WTC11 (cell line): ENCODE data around the gene TTLL13. TPM values are rescaled to one million over a fixed set of nuclear protein-coding genes. Genes with fewer than 3 reads are reported as not detected.

Experiments
- ATAC-seq: fragments of 200-7000 bp; cut with Tn5 transposase; 2 replicates; pipeline ENCODE4 v1.10.0; 2021; ENCODE audit warnings: mild to moderate bottlenecking, moderate library complexity
- CTCF ChIA-PET: fragments of 300-600 bp; sonication (Branson Sonifier 250); formaldehyde crosslinking; loops from one replicate; lab custom pipeline; 2021; ENCODE audit warnings: antibody characterized with exemption; lab: Charles Lee
- POLR2A ChIA-PET: fragments of 350-600 bp; sonication (Branson Sonifier 250); formaldehyde crosslinking; loops from one replicate; lab custom pipeline; 2021; ENCODE audit warnings: antibody characterized with exemption; lab: Charles Lee
- DNase-seq: peaks from one replicate; pipeline ENCODE4 v3.0.0; 2021; ENCODE audit warnings: low spot score
- H3K27ac Mint-ChIP-seq: 2 replicates; pipeline ENCODE4 v1.8.0; 2021; ENCODE audit warnings: mixed read lengths
- H3K27me3 Mint-ChIP-seq: 2 replicates; pipeline ENCODE4 v1.8.0; 2021; ENCODE audit warnings: low read depth, mild to moderate bottlenecking, moderate library complexity, mixed read lengths
- H3K36me3 Mint-ChIP-seq: 2 replicates; pipeline ENCODE4 v1.8.0; 2021; ENCODE audit warnings: mixed read lengths
- H3K4me1 Mint-ChIP-seq: 2 replicates; pipeline ENCODE4 v1.8.0; 2022; ENCODE audit warnings: mixed read lengths
- H3K4me3 Mint-ChIP-seq: 2 replicates; pipeline ENCODE4 v1.8.0; 2021; ENCODE audit warnings: mild to moderate bottlenecking, moderate library complexity, mixed read lengths
- H3K9me3 Mint-ChIP-seq: 2 replicates; pipeline ENCODE4 v1.8.0; 2021; ENCODE audit warnings: mixed read lengths
- AFF4 ChIP-seq: sonication (generic); formaldehyde crosslinking; IDR thresholded peaks from 2 replicates; pipeline ENCODE4 v1.8.1; 2023; ENCODE audit warnings: mild to moderate bottlenecking, missing genetic modification reagents, borderline replicate concordance
- E2F5 ChIP-seq: sonication (generic); formaldehyde crosslinking; IDR thresholded peaks from 2 replicates; pipeline ENCODE4 v1.8.1; 2022; ENCODE audit warnings: mild to moderate bottlenecking, moderate library complexity, missing genetic modification reagents
- ELF4 ChIP-seq: sonication (generic); formaldehyde crosslinking; IDR thresholded peaks from 2 replicates; pipeline ENCODE4 v1.8.1; 2022; ENCODE audit warnings: low read depth, mild to moderate bottlenecking, moderate library complexity, missing genetic modification reagents
- EMX1 ChIP-seq: fragments of 250-450 bp; sonication (Bioruptor Pico); IDR thresholded peaks from 2 replicates; pipeline ENCODE4 v1.8.0; 2021; ENCODE audit warnings: mild to moderate bottlenecking
- ESRRA ChIP-seq: sonication (generic); formaldehyde crosslinking; IDR thresholded peaks from 2 replicates; pipeline ENCODE4 v1.8.1; 2022; ENCODE audit warnings: mild to moderate bottlenecking, missing genetic modification reagents, borderline replicate concordance
- FOXK1 ChIP-seq: sonication (generic); formaldehyde crosslinking; IDR thresholded peaks from 2 replicates; pipeline ENCODE4 v1.8.0; 2022; ENCODE audit warnings: mild to moderate bottlenecking, moderate library complexity, missing genetic modification reagents
- FOXP1 ChIP-seq: sonication (generic); formaldehyde crosslinking; IDR thresholded peaks from 2 replicates; pipeline ENCODE4 v1.8.0; 2022; ENCODE audit warnings: missing genetic modification reagents, mild to moderate bottlenecking, moderate library complexity, borderline replicate concordance
- GABPB1 ChIP-seq: sonication (generic); formaldehyde crosslinking; IDR thresholded peaks from 2 replicates; pipeline ENCODE4 v1.8.1; 2023; ENCODE audit warnings: mild to moderate bottlenecking, missing genetic modification reagents
- JAZF1 ChIP-seq: fragments of 250-450 bp; sonication (Bioruptor Pico); IDR thresholded peaks from 2 replicates; pipeline ENCODE4 v1.9.0; 2021; ENCODE audit warnings: moderate library complexity, mild to moderate bottlenecking, inconsistent platforms
- NR1H2 ChIP-seq: sonication (generic); formaldehyde crosslinking; IDR thresholded peaks from 2 replicates; pipeline ENCODE4 v1.9.0; 2021; ENCODE audit warnings: mild to moderate bottlenecking, moderate library complexity, missing genetic modification reagents
- OVOL2 ChIP-seq: fragments of 250-450 bp; sonication (Bioruptor Pico); IDR thresholded peaks from 2 replicates; pipeline ENCODE4 v1.9.0; 2021; ENCODE audit warnings: mild to moderate bottlenecking, borderline replicate concordance
- PRRX2 ChIP-seq: fragments of 250-450 bp; sonication (Bioruptor Pico); IDR thresholded peaks from 2 replicates; pipeline ENCODE4 v1.8.0; 2021; ENCODE audit warnings: mild to moderate bottlenecking
- RORB ChIP-seq: fragments of 250-450 bp; sonication (Bioruptor Pico); IDR thresholded peaks from 2 replicates; pipeline ENCODE4 v1.9.0; 2021; ENCODE audit warnings: mild to moderate bottlenecking
- SMAD3 ChIP-seq: sonication (generic); formaldehyde crosslinking; IDR thresholded peaks from 2 replicates; pipeline ENCODE4 v1.8.0; 2022; ENCODE audit warnings: missing genetic modification reagents, mild to moderate bottlenecking, borderline replicate concordance
- SOX15 ChIP-seq: fragments of 250-450 bp; sonication (Bioruptor Pico); IDR thresholded peaks from 2 replicates; pipeline ENCODE4 v1.9.0; 2021; ENCODE audit warnings: mild to moderate bottlenecking
- TEAD4 ChIP-seq: sonication (generic); formaldehyde crosslinking; IDR thresholded peaks from 2 replicates; pipeline ENCODE4 v1.8.0; 2022; ENCODE audit warnings: mild to moderate bottlenecking, missing genetic modification reagents
- ZBTB21 ChIP-seq: sonication (generic); formaldehyde crosslinking; IDR thresholded peaks from 2 replicates; pipeline ENCODE4 v1.8.1; 2023; ENCODE audit warnings: mild to moderate bottlenecking, missing genetic modification reagents, borderline replicate concordance
- ZNF138 ChIP-seq: sonication (generic); formaldehyde crosslinking; conservative IDR thresholded peaks from 2 replicates; pipeline ENCODE4 v1.8.1; 2022; ENCODE audit warnings: mild to moderate bottlenecking, moderate library complexity, missing genetic modification reagents
- ZNF396 ChIP-seq: fragments of 250-450 bp; sonication (Bioruptor Pico); IDR thresholded peaks from 2 replicates; pipeline ENCODE4 v1.8.0; 2021; ENCODE audit warnings: mild to moderate bottlenecking, moderate library complexity, borderline replicate concordance
- ZNF423 ChIP-seq: fragments of 250-450 bp; sonication (Bioruptor Pico); IDR thresholded peaks from 2 replicates; pipeline ENCODE4 v2.1.2; 2022; ENCODE audit warnings: mild to moderate bottlenecking, moderate library complexity
- total RNA-seq: library from RNA; stranded (reverse); gene quantifications from 3 replicates; pipeline ENCODE4 v1.2.3, GENCODE V29; 2021
- TF ChIP-seq, protein P1 (sequence below): fragments of 250-450 bp; sonication (Bioruptor Pico); IDR thresholded peaks from 2 replicates; pipeline ENCODE4 v2.1.2; 2022; ENCODE audit warnings: mild to moderate bottlenecking, moderate library complexity
- TF ChIP-seq, protein P2 (sequence below): sonication (generic); formaldehyde crosslinking; IDR thresholded peaks from 2 replicates; pipeline ENCODE4 v1.8.0; 2023; ENCODE audit warnings: missing genetic modification reagents, mild to moderate bottlenecking, borderline replicate concordance
- TF ChIP-seq, protein P3 (sequence below): sonication (generic); formaldehyde crosslinking; IDR thresholded peaks from 2 replicates; pipeline ENCODE4 v1.8.0; 2022; ENCODE audit warnings: mild to moderate bottlenecking, missing genetic modification reagents

The TTLL13 gene
- total RNA-seq, 1 experiment from 2014 or later: 0.48 TPM

DNA sequence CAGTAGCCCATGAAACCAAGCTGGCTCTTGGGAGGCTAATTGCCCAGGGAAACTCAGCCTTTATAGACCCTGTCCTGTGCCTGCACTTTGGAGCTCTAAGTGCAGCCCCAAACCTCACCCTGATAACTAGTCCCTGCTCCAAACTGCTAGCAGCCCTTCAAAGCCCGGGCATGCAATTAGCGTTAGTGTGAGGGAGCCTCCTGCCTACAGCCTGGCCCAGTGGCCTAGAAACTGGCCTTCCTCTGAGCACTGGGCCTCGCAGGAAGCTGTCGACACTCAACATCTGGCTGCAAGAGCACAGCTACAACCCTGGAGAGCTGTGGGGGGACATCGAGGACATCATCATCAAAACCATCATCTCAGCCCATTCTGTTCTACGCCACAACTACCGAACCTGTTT lies 8.4 kb downstream of the TTLL13 start:
- Mint-ChIP-seq H3K27ac (0 out of 2 replicates have a peak overlapping the region, but pooled peaks have one; percentile 39), H3K9me3 (no peaks in the 10 kb centered on the region), H3K27me3 (no peaks in the 10 kb centered on the region; the same call in 1 of the 2 replicates), H3K4me1 (peaks cover 3% of the 10 kb centered on the region; the same call in 1 of the 2 replicates), H3K4me3 (no peak overlapping the region), H3K36me3 (no peaks in the 10 kb centered on the region)
- no peak for ATAC-seq
- ChIA-PET POLR2A (no interaction called here), CTCF (interaction anchor here (1.4 kb wide), 1 partner anchor 62 kb away, joined by 3 read pairs; no protein-coding TSS in a partner anchor)
- no peak for DNase-seq
- TF ChIP-seq NR1H2 (CRISPR knock-in tag) (no peak), EMX1 (CRISPR knock-in tag) (no peak), ZNF423 (CRISPR knock-in tag) (no peak), TEAD4 (no peak), AFF4 (no peak), RORB (CRISPR knock-in tag) (no peak), FOXK1 (no peak), GABPB1 (CRISPR knock-in tag) (no peak), JAZF1 (CRISPR knock-in tag) (no peak), ZNF396 (CRISPR knock-in tag) (no peak), ZNF138 (CRISPR knock-in tag) (no peak), FOXP1 (no peak), SMAD3 (CRISPR knock-in tag) (no peak)
- TF ChIP-seq, protein P1, sequence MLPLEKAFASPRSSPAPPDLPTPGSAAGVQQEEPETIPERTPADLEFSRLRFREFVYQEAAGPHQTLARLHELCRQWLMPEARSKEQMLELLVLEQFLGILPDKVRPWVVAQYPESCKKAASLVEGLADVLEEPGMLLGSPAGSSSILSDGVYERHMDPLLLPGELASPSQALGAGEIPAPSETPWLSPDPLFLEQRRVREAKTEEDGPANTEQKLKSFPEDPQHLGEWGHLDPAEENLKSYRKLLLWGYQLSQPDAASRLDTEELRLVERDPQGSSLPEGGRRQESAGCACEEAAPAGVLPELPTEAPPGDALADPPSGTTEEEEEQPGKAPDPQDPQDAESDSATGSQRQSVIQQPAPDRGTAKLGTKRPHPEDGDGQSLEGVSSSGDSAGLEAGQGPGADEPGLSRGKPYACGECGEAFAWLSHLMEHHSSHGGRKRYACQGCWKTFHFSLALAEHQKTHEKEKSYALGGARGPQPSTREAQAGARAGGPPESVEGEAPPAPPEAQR (CRISPR knock-in tag): no peak
- TF ChIP-seq, protein P2, sequence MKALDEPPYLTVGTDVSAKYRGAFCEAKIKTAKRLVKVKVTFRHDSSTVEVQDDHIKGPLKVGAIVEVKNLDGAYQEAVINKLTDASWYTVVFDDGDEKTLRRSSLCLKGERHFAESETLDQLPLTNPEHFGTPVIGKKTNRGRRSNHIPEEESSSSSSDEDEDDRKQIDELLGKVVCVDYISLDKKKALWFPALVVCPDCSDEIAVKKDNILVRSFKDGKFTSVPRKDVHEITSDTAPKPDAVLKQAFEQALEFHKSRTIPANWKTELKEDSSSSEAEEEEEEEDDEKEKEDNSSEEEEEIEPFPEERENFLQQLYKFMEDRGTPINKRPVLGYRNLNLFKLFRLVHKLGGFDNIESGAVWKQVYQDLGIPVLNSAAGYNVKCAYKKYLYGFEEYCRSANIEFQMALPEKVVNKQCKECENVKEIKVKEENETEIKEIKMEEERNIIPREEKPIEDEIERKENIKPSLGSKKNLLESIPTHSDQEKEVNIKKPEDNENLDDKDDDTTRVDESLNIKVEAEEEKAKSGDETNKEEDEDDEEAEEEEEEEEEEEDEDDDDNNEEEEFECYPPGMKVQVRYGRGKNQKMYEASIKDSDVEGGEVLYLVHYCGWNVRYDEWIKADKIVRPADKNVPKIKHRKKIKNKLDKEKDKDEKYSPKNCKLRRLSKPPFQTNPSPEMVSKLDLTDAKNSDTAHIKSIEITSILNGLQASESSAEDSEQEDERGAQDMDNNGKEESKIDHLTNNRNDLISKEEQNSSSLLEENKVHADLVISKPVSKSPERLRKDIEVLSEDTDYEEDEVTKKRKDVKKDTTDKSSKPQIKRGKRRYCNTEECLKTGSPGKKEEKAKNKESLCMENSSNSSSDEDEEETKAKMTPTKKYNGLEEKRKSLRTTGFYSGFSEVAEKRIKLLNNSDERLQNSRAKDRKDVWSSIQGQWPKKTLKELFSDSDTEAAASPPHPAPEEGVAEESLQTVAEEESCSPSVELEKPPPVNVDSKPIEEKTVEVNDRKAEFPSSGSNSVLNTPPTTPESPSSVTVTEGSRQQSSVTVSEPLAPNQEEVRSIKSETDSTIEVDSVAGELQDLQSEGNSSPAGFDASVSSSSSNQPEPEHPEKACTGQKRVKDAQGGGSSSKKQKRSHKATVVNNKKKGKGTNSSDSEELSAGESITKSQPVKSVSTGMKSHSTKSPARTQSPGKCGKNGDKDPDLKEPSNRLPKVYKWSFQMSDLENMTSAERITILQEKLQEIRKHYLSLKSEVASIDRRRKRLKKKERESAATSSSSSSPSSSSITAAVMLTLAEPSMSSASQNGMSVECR: no peak
- TF ChIP-seq, protein P3, sequence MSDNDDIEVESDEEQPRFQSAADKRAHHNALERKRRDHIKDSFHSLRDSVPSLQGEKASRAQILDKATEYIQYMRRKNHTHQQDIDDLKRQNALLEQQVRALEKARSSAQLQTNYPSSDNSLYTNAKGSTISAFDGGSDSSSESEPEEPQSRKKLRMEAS (CRISPR knock-in tag): no peak

- no peaks in the 10 kb centered on the region; the same call in 1 of the 2 replicates for H3K27me3 Mint-ChIP-seq
- H3K9me3 Mint-ChIP-seq: no peaks in the 10 kb centered on the region
- H3K27ac Mint-ChIP-seq: no peak overlapping the region
- no peak for DNase-seq
- H3K4me3 Mint-ChIP-seq: no peak overlapping the region
- ATAC-seq: no peak
- peaks cover 8% of the 10 kb centered on the region for H3K4me1 Mint-ChIP-seq
- POLR2A ChIA-PET: no interaction called here
- CTCF ChIA-PET: no interaction called here
- H3K36me3 Mint-ChIP-seq: no peaks in the 10 kb centered on the region
- TF ChIP-seq E2F5 (no peak), OVOL2 (CRISPR knock-in tag) (no peak), AFF4 (no peak), ZBTB21 (CRISPR knock-in tag) (no peak), PRRX2 (CRISPR knock-in tag) (no peak), ESRRA (CRISPR knock-in tag) (no peak), ELF4 (CRISPR knock-in tag) (no peak), SOX15 (CRISPR knock-in tag) (no peak)
These were observed 10.2 kb downstream of the TTLL13 start for GRCh38 chr15:90259524-90259923.
